Stimulated activated memory B cell treated with anti-CD40 and anti-IgM and Interleukin-4, amounts not matched to agents 10 μg/mL and 1 μg/mL and 100 μg/mL, for 72 hours (primary cell): ENCODE measurements around the gene RNU7-1.

Experiments
- ATAC-seq: fragments of 150-1000 bp; cut with Tn5 transposase; 2 replicates; pipeline ENCODE4 v1.10.0; 2021
- H3K27ac Mint-ChIP-seq: one replicate; pipeline ENCODE4 v1.8.0; 2022; ENCODE audit warnings: mild to moderate bottlenecking, mixed read lengths
- H3K27me3 Mint-ChIP-seq: one replicate; pipeline ENCODE4 v1.8.0; 2022; ENCODE audit warnings: mixed read lengths
- H3K36me3 Mint-ChIP-seq: one replicate; pipeline ENCODE4 v1.8.0; 2022; ENCODE audit warnings: mixed read lengths
- H3K4me1 Mint-ChIP-seq: one replicate; pipeline ENCODE4 v1.8.0; 2022; ENCODE audit warnings: mixed read lengths
- H3K4me3 Mint-ChIP-seq: one replicate; pipeline ENCODE4 v1.8.0; 2022; ENCODE audit warnings: mild to moderate bottlenecking, moderate library complexity, mixed read lengths
- H3K9me3 Mint-ChIP-seq: one replicate; pipeline ENCODE4 v1.8.0; 2022; ENCODE audit warnings: mixed read lengths

Gene RNU7-1

DNA sequence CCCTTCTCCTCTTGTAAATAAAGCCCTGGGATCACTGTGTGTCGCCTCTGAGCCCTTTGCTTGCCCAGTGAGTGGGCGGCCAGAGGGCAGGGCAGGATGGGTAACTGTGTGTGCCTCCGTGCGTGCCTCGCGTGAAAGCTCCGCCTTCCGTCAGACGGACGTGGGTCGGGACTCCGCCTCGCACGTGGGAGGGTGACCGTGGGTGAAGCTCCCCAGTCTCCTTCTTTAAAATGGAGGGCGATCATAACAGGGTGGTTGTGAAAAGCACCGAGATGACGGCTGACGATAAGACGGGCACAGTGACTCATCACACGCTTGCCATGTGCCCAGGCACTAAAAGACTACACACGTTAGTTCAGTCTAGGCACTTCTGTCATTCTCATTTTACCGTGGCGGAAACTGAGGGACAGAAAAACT is 17.7 kb downstream of the RNU7-1 start:
- Mint-ChIP-seq H3K27me3 (no peaks in the 10 kb centered on the region), H3K4me1 (peaks cover 88% of the 10 kb centered on the region), H3K9me3 (no peaks in the 10 kb centered on the region), H3K4me3 (peak overlapping the region; percentile 96), H3K27ac (peak overlapping the region; percentile 98), H3K36me3 (peaks cover 46% of the 10 kb centered on the region)
- ATAC-seq: peak; percentile 63

- Mint-ChIP-seq H3K4me3 (peak overlapping the region; percentile 96), H3K36me3 (peaks cover 43% of the 10 kb centered on the region), H3K27ac (peak overlapping the region; percentile 98), H3K27me3 (no peaks in the 10 kb centered on the region), H3K9me3 (no peaks in the 10 kb centered on the region), H3K4me1 (peaks cover 83% of the 10 kb centered on the region)
- ATAC-seq: peak; percentile 15
Measured at GRCh38 chr12:6961695-6962284, 18.2 kb downstream of the RNU7-1 start.

GRCh38 chr12:6962285-6963015 is 18.8 kb downstream of the RNU7-1 start:
- Mint-ChIP-seq H3K4me1 (peaks cover 77% of the 10 kb centered on the region), H3K27me3 (no peaks in the 10 kb centered on the region), H3K9me3 (no peaks in the 10 kb centered on the region), H3K27ac (peak overlapping the region; percentile 98), H3K36me3 (peaks cover 41% of the 10 kb centered on the region), H3K4me3 (peak overlapping the region; percentile 96)
- ATAC-seq: no peak

DNA sequence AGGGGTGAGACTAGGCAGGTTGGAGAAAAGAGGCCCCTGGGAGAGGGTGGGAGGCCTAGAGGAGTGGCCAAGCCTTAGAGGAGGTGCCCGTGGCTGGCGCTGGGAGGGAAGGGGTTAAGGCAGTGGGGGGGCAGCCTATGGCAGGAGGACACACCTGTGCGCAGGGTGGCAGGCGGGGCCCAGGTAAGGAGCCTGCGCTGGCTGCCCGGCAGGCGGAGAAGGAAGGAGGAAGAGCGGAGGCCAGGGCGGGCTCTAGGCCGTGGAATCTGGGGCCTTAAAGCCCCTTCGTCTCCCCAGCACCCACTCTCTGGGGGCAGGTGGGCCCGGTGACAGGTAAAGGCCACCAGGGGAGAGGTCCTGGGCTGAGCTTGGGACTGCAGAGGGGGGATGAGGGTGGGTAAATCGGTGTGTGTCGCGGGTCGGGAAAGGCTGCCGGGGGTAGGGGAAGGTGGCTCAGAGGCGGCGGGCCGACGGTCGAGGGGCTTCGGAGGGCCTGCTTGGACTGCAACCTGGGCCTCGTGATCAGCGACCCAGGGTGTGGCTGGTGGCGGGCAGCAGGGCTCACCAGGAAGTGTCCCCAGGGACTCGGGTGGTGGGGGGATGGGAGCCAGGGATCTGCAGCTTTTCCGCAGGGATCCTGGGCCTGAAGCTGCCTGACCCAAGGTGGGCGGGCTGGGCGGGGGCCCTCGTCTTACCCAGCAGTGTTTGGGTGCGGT is 19.6 kb downstream of the RNU7-1 start:
- H3K4me3 Mint-ChIP-seq: peak overlapping the region; percentile 13
- ATAC-seq: no peak

GRCh38 chr12:6963791-6964413 is 20.3 kb downstream of the RNU7-1 start:
- peaks cover 44% of the 10 kb centered on the region for H3K36me3 Mint-ChIP-seq
- ATAC-seq: no peak
- H3K4me3 Mint-ChIP-seq: no peak overlapping the region
- peak overlapping the region; percentile 69 for H3K27ac Mint-ChIP-seq
- no peaks in the 10 kb centered on the region for H3K9me3 Mint-ChIP-seq
- peaks cover 73% of the 10 kb centered on the region for H3K4me1 Mint-ChIP-seq
- no peaks in the 10 kb centered on the region for H3K27me3 Mint-ChIP-seq

More for the DNA sequence above, 19.6 kb downstream of the RNU7-1 start:
- Mint-ChIP-seq H3K4me1 (peaks cover 75% of the 10 kb centered on the region), H3K27ac (peak overlapping the region; percentile 98), H3K36me3 (peaks cover 45% of the 10 kb centered on the region), H3K27me3 (no peaks in the 10 kb centered on the region), H3K9me3 (no peaks in the 10 kb centered on the region)

- H3K27me3 Mint-ChIP-seq: no peaks in the 10 kb centered on the region
- peak overlapping the region; percentile 69 for H3K27ac Mint-ChIP-seq
- H3K4me3 Mint-ChIP-seq: no peak overlapping the region
- no peaks in the 10 kb centered on the region for H3K9me3 Mint-ChIP-seq
- peaks cover 42% of the 10 kb centered on the region for H3K36me3 Mint-ChIP-seq
- ATAC-seq: no peak
- H3K4me1 Mint-ChIP-seq: peaks cover 73% of the 10 kb centered on the region
Measured at GRCh38 chr12:6964605-6965025, 21.0 kb downstream of the RNU7-1 start.

- Mint-ChIP-seq H3K4me3 (no peak overlapping the region), H3K27me3 (no peaks in the 10 kb centered on the region), H3K27ac (peak overlapping the region; percentile 69), H3K4me1 (peaks cover 68% of the 10 kb centered on the region), H3K36me3 (peaks cover 39% of the 10 kb centered on the region), H3K9me3 (no peaks in the 10 kb centered on the region)
- ATAC-seq: peak; percentile 75
Measured at GRCh38 chr12:6965026-6965661, 21.5 kb downstream of the RNU7-1 start.

GRCh38 chr12:6965714-6966113 is 22.1 kb downstream of the RNU7-1 start:
- H3K27ac Mint-ChIP-seq: peak overlapping the region; percentile 69
- H3K27me3 Mint-ChIP-seq: no peaks in the 10 kb centered on the region
- no peaks in the 10 kb centered on the region for H3K9me3 Mint-ChIP-seq
- ATAC-seq: no peak
- no peak overlapping the region for H3K4me3 Mint-ChIP-seq
- H3K36me3 Mint-ChIP-seq: peaks cover 35% of the 10 kb centered on the region
- H3K4me1 Mint-ChIP-seq: peaks cover 64% of the 10 kb centered on the region

DNA sequence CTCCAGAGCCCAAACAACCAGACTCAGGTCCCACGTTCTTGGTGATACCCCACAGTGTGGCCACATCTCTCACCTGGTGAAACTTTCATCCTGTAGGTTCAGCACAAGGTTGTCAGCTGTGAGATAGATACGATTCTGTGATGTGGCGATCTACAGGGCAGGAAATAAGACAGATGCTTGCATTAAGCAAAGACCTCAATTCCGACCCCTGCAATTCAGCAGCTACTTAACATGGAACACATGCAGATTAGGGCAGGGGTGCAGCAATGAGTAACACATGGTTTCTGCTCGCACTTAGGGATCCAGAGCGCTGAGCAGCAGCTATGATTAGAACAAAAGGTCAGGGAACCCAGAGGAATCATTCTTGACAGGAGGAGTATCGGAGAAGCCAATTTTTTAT is 22.7 kb downstream of the RNU7-1 start:
- H3K9me3 Mint-ChIP-seq: no peaks in the 10 kb centered on the region
- H3K36me3 Mint-ChIP-seq: peaks cover 39% of the 10 kb centered on the region
- no peak overlapping the region for H3K27ac Mint-ChIP-seq
- H3K27me3 Mint-ChIP-seq: no peaks in the 10 kb centered on the region
- peaks cover 61% of the 10 kb centered on the region for H3K4me1 Mint-ChIP-seq
- ATAC-seq: no peak
- H3K4me3 Mint-ChIP-seq: no peak overlapping the region

DNA sequence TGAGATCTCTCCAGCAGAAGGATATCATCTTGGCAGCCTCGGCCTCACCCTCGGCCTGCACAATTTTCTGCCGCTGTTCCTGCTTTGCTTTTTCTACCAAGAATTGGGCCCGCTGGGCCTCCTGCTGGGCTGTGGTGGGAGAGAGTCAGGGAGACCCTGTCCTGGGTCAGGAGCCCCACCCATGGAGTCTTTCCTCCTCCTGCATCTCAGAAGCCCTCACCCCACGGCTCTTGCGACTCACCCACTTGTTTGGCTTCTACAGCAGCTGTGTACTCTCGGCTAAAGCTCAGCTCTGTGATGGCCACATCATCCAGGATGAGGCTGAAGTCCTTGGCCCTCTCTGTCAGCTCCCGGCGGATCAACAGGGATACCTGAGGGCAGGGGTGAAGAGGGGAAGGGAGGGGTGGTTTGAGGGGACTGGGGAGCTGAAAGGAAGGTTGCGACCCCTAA is 24.1 kb downstream of the RNU7-1 start:
- Mint-ChIP-seq H3K27ac (no peak overlapping the region), H3K9me3 (no peaks in the 10 kb centered on the region), H3K4me3 (no peak overlapping the region), H3K4me1 (peaks cover 61% of the 10 kb centered on the region), H3K27me3 (no peaks in the 10 kb centered on the region), H3K36me3 (peaks cover 39% of the 10 kb centered on the region)
- no peak for ATAC-seq

DNA sequence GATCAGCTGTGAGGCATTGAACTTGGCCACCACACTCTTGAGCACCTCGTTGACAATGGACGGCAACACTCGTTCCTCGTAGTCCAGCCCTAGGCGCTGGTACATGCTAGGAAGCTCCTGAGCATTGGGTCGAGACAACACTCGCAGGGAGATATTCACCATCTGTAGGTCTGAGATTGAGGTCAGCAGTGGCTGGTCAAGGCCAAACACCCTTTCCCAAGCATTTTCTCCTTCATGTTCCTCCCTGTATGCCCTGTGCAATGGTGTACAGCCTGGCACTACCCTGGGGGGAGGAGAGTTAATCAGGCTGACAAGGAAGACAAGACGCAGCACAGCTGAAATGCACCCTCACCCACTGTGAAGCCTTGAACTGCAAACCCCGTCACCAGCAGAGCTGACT is 24.8 kb downstream of the RNU7-1 start:
- Mint-ChIP-seq H3K9me3 (no peaks in the 10 kb centered on the region), H3K4me3 (peak overlapping the region; percentile 100), H3K27me3 (no peaks in the 10 kb centered on the region), H3K36me3 (peaks cover 39% of the 10 kb centered on the region), H3K4me1 (peaks cover 62% of the 10 kb centered on the region), H3K27ac (peak overlapping the region; percentile 96)
- no peak for ATAC-seq

DNA sequence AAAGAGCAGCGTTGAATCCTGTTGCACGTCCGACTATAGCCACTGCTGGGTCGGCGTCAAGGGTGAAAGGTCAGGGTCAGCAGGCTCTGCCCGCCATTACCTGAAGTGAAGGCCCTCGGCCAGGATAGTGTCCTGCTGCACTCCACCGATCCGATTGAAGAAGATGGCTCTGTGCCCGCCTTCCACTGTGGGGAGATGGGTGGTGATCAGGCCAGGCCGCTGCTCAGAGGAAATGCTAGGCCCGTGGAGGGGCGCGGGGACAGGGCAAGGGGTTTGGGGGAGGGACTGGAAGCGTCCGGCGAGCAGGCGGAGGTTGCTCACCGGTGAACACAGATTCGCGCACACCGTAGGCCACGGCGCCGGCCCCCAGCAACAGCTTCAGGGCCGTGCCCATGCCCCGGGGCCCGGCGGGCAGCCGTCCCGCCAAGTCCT is 26.5 kb downstream of the RNU7-1 start:
- peaks cover 60% of the 10 kb centered on the region for H3K4me1 Mint-ChIP-seq
- no peaks in the 10 kb centered on the region for H3K27me3 Mint-ChIP-seq
- no peak for ATAC-seq
- H3K36me3 Mint-ChIP-seq: peaks cover 44% of the 10 kb centered on the region
- H3K9me3 Mint-ChIP-seq: no peaks in the 10 kb centered on the region
- H3K27ac Mint-ChIP-seq: peak overlapping the region; percentile 96
- H3K4me3 Mint-ChIP-seq: peak overlapping the region; percentile 100

DNA sequence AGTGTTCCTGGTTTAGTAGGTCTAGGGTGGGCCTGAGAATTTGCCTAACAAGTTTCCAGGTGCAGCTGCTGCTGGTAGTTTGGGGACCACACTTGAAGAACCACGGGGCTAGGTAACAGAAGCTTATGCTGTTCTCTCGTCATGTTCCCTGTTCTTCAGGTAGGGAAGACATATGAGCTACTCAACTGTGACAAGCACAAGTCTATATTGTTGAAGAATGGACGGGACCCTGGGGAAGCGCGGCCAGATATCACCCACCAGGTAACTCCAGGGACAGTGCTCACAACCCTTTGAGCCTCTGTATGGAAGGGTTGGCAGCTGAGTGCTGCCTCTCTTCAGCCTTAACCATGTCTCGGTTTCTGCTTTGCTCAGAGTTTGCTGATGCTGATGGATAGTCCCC is 30.6 kb downstream of the RNU7-1 start:
- Mint-ChIP-seq H3K36me3 (peaks cover 43% of the 10 kb centered on the region), H3K27ac (peak overlapping the region; percentile 18), H3K27me3 (no peaks in the 10 kb centered on the region), H3K4me3 (no peak overlapping the region), H3K9me3 (no peaks in the 10 kb centered on the region), H3K4me1 (peaks cover 42% of the 10 kb centered on the region)
- no peak for ATAC-seq

GRCh38 chr12:6975297-6976032 is 31.8 kb downstream of the RNU7-1 start:
- Mint-ChIP-seq H3K27me3 (no peaks in the 10 kb centered on the region), H3K27ac (no peak overlapping the region), H3K4me3 (no peak overlapping the region), H3K4me1 (peaks cover 38% of the 10 kb centered on the region), H3K36me3 (peaks cover 45% of the 10 kb centered on the region), H3K9me3 (no peaks in the 10 kb centered on the region)
- no peak for ATAC-seq
